ENCODE results near the gene CNGA3. TPM values are rescaled to one million over a fixed set of nuclear protein-coding genes. Genes with fewer than 3 reads are reported as not detected.

The CNGA3 gene
- total RNA-seq (2014; rRNA removed; shearing (Covaris generic)) (not detected in 2 replicates), total RNA-seq (2022) (not detected in 2 replicates), Bru-seq, nascent RNA (not detected), BruChase-seq, experiment 1, labeled RNA remaining after a 6-hour chase (not detected), BruChase-seq, experiment 2, labeled RNA remaining after a 2-hour chase (not detected)
- long read RNA-seq: 0 reads

- ChIA-PET POLR2A (interaction anchor here (0.7 kb wide), 1 partner anchor 43 kb away, joined by 3 read pairs; no protein-coding TSS in a partner anchor), CTCF (ENCODE audit: unreplicated experiment) (no interaction called here)
- Histone ChIP-seq H4K20me1 (ENCODE audit: insufficient read depth, low read length) (no peaks in the 10 kb centered on the region), H3K36me3 (ENCODE audit: insufficient read depth, low read length) (no peaks in the 10 kb centered on the region), H3K9me2 (ENCODE audit: insufficient read depth, low read length) (no peaks in the 10 kb centered on the region), H2AFZ (ENCODE audit: low read length) (no peak within 1 kb of the TSS), H3K4me3 (ENCODE audit: low read depth, low read length, poor library complexity, severe bottlenecking) (no peak within 1 kb of the TSS), H3K4me2 (ENCODE audit: low read length) (no peak within 1 kb of the TSS), H3K9me3 (ENCODE audit: low read length) (no peaks in the 10 kb centered on the region), H3K4me1 (ENCODE audit: insufficient read depth, low read length, poor library complexity, severe bottlenecking) (no peaks in the 10 kb centered on the region), H3K79me2 (ENCODE audit: insufficient read depth, low read depth, low read length) (no peaks in the 10 kb centered on the region), H3K27ac (ENCODE audit: low read depth, low read length, poor library complexity, severe bottlenecking) (no peak within 1 kb of the TSS)
- no TSS peak for BruUV-seq (replicated peaks)
- TF ChIP-seq EZH2phosphoT487 (IDR thresholded peaks at IDR 0.05; ENCODE audit: borderline replicate concordance, low read depth, low read length) (no peak), CTCF (conservative IDR thresholded peaks at IDR 0.05; ENCODE audit: low read length) (no peak)
- DNase-seq (ENCODE audit: low spot score): no peak
- intact Hi-C loops (cut with micrococcal nuclease; ENCODE audit: unreplicated experiment): no loop called here
Measured at GRCh38 chr2:98346311-98347236, at the start of gene CNGA3. Gene CNGA3 (plus strand): TSS chr2:98346456. CDS start chr2:98369976, 23,520 bp downstream.

GRCh38 chr2:98297817-98298682 is 48.2 kb upstream of the CNGA3 start:
- no peak for TF ChIP-seq EZH2phosphoT487 (IDR thresholded peaks at IDR 0.05; ENCODE audit: borderline replicate concordance, low read depth, low read length)
- TF ChIP-seq CTCF (conservative IDR thresholded peaks at IDR 0.05; ENCODE audit: low read length): peak; percentile 47
- Histone ChIP-seq H3K4me3 (ENCODE audit: low read depth, low read length, poor library complexity, severe bottlenecking) (no peak overlapping the region), H3K36me3 (ENCODE audit: insufficient read depth, low read length) (no peaks in the 10 kb centered on the region), H4K20me1 (ENCODE audit: insufficient read depth, low read length) (no peaks in the 10 kb centered on the region), H3K9me2 (ENCODE audit: insufficient read depth, low read length) (no peaks in the 10 kb centered on the region), H3K4me1 (ENCODE audit: insufficient read depth, low read length, poor library complexity, severe bottlenecking) (no peaks in the 10 kb centered on the region), H2AFZ (ENCODE audit: low read length) (no peak overlapping the region), H3K9me3 (ENCODE audit: low read length) (no peaks in the 10 kb centered on the region), H3K79me2 (ENCODE audit: insufficient read depth, low read depth, low read length) (no peaks in the 10 kb centered on the region), H3K4me2 (ENCODE audit: low read length) (no peak overlapping the region), H3K27ac (ENCODE audit: low read depth, low read length, poor library complexity, severe bottlenecking) (no peak overlapping the region)
- ChIA-PET CTCF (ENCODE audit: unreplicated experiment) (no interaction called here), POLR2A (no interaction called here)
- intact Hi-C loops (cut with micrococcal nuclease; ENCODE audit: unreplicated experiment): no loop called here
- BruUV-seq (replicated peaks): no TSS peak
- DNase-seq (ENCODE audit: low spot score): no peak

Measured in OCI-LY7 (cell line).